ENCODE data around the gene FGFR4. TPM values are rescaled to one million over a fixed set of nuclear protein-coding genes. Genes with fewer than 3 reads are reported as not detected.

FGFR4 gene
- total RNA-seq, 4 donors from 2014 or later, result 0.68 to 5.9 (median 1.9) TPM

GRCh38 chr5:177105691-177106476 lies 19.2 kb downstream of the FGFR4 start:
- DNase-seq, result no peak
- intact Hi-C loops (cut with DNase I), result no loop called here

GRCh38 chr5:177107159-177107558 lies 20.4 kb downstream of the FGFR4 start:
- H3K36me3 ChIP-seq, result no peaks in the 10 kb centered on the region
- no peak for DNase-seq
- H3K27ac ChIP-seq, result no peak overlapping the region
- intact Hi-C loops (cut with DNase I), result no loop called here
- WGBS, 2 donors, result 62 to 78% methylated on average over 4 of the region's 4 CpGs
- TF ChIP-seq POLR2A (IDR thresholded peaks at IDR 0.05) (no peak), CTCF (IDR thresholded peaks at IDR 0.05) (no peak)
- H3K4me3 ChIP-seq, result no peak overlapping the region
- H3K4me1 ChIP-seq, result no peaks in the 10 kb centered on the region
- H3K9me3 ChIP-seq, result no peaks in the 10 kb centered on the region
- H3K27me3 ChIP-seq, result peaks cover 0 to 23% (median 0%) of the 10 kb centered on the region in 4 donors

More at GRCh38 chr5:177105691-177106476, 19.2 kb downstream of the FGFR4 start:
- TF ChIP-seq CTCF (IDR thresholded peaks at IDR 0.05) (no peak), POLR2A (IDR thresholded peaks at IDR 0.05) (no peak)
- no peak overlapping the region for H3K4me3 ChIP-seq
- H3K4me1 ChIP-seq, result no peaks in the 10 kb centered on the region
- H3K9me3 ChIP-seq, result no peaks in the 10 kb centered on the region
- no peaks in the 10 kb centered on the region for H3K36me3 ChIP-seq
- 56 to 73% methylated on average over 9 of the region's 24 CpGs for WGBS, 2 donors
- no peak overlapping the region for H3K27ac ChIP-seq
- H3K27me3 ChIP-seq, result peaks cover 0 to 29% (median 0%) of the 10 kb centered on the region in 4 donors

- Histone ChIP-seq H3K36me3 (no peaks in the 10 kb centered on the region), H3K4me1 (peaks cover 0 to 13% (median 4%) of the 10 kb centered on the region in 3 donors), H3K27ac (no peak overlapping the region), H3K9me3 (no peaks in the 10 kb centered on the region), H3K27me3 (peaks cover 0 to 14% (median 0%) of the 10 kb centered on the region in 4 donors), H3K4me3 (no peak overlapping the region)
- TF ChIP-seq CTCF (IDR thresholded peaks at IDR 0.05) (no peak), POLR2A (IDR thresholded peaks at IDR 0.05) (no peak)
- no peak for DNase-seq
- 48 to 64% methylated on average over 7 to 9 of the region's 9 CpGs for WGBS, 2 donors
- intact Hi-C loops (cut with DNase I), result loop anchor here (5.0 kb wide), 1 partner anchor 38 kb away; no protein-coding TSS in a partner anchor
These were observed 23.1 kb downstream of the FGFR4 start for GRCh38 chr5:177109810-177110209.

GRCh38 chr5:177111720-177112394 lies 25.1 kb downstream of the FGFR4 start:
- no peak overlapping the region for H3K4me3 ChIP-seq
- DNase-seq, result no peak
- TF ChIP-seq POLR2A (IDR thresholded peaks at IDR 0.05), result no peak
- peak; percentile 81 to 97 (median 90) for TF ChIP-seq CTCF (IDR thresholded peaks at IDR 0.05)
- H3K9me3 ChIP-seq, result no peaks in the 10 kb centered on the region
- no peak overlapping the region for H3K27ac ChIP-seq
- 18 to 28% methylated on average over 9 to 12 of the region's 12 CpGs for WGBS, 2 donors
- intact Hi-C loops (cut with DNase I), result loop anchor here (5.0 kb wide), 1 partner anchor 40 kb away; no protein-coding TSS in a partner anchor
- H3K4me1 ChIP-seq, result peaks cover 0 to 26% (median 10%) of the 10 kb centered on the region in 3 donors
- no peaks in the 10 kb centered on the region for H3K27me3 ChIP-seq
- H3K36me3 ChIP-seq, result no peaks in the 10 kb centered on the region

All from esophagus squamous epithelium (tissue), 5 donors.